GM23248 (cell line): ENCODE data around the gene WDR62.

Experiments used
- EZH2 ChIP-seq: fragments of 200-600 bp; sonication (generic); IDR thresholded peaks from 2 replicates; pipeline ENCODE4 v1.6.1; 2018; ENCODE audit warnings: antibody characterized with exemption, mild to moderate bottlenecking; ENCODE audit not compliant: insufficient read depth, poor library complexity, severe bottlenecking
- EZH2phosphoT487 ChIP-seq: fragments of 200-600 bp; sonication (generic); IDR thresholded peaks from 2 replicates; pipeline ENCODE4 v1.6.1; 2018; ENCODE audit warnings: antibody characterized with exemption, moderate library complexity, mild to moderate bottlenecking, low read depth; ENCODE audit not compliant: insufficient read depth

GRCh38 chr19:36081385-36081784 lies 26.7 kb downstream of the WDR62 start:
- TF ChIP-seq EZH2phosphoT487 (no peak), EZH2 (no peak)
